Fibroblast of skin of abdomen (primary cell): ENCODE measurements around the gene CCR1. TPM values are rescaled to one million over a fixed set of nuclear protein-coding genes. Genes with fewer than 3 reads are reported as not detected.

ENCODE experiments used
- DNase-seq: peaks from one replicate; pipeline ENCODE4 v3.0.0-alpha.2; 2013
- polyA plus RNA-seq, 2 experiments: library from polyadenylated mRNA; unstranded; fragments of 120-200 nt; gene quantifications; one replicate each; pipeline ENCODE4 v1.2.1, GENCODE V29; 2013; ENCODE audit not compliant: insufficient read length in 2 of 2

Gene CCR1
- polyA plus RNA-seq (2013, experiment 1 of 2; ENCODE audit: insufficient read length), result not detected
- polyA plus RNA-seq (2013, experiment 2 of 2; ENCODE audit: insufficient read length), result not detected

- no peak for DNase-seq
These were observed at the start of gene CCR1 for GRCh38 chr3:46208167-46208704. TSS of gene CCR1 (minus strand) at chr3:46208313. CDS start at chr3:46204313, 4,000 bp downstream.

DNA sequence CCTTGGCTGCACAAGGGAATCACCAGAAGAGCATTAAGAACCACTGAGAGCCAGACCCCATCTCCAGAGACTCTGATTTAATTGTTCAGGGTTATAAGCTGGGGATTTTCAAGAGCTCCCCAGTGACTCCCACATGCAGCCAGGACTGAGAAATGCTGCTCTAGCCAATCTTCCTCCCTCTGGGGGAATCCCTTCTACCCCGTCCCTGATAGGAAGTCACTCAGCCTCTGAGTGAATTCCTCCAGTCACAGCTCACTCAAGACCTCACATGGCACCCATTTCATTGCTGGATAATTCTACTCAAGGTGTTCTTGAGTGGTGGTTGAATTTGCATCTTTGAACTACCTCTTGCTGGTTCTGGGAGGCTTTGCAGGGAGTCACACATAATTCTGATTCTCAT lies 44.9 kb upstream of the CCR1 start:
- DNase-seq, result no peak

DNA sequence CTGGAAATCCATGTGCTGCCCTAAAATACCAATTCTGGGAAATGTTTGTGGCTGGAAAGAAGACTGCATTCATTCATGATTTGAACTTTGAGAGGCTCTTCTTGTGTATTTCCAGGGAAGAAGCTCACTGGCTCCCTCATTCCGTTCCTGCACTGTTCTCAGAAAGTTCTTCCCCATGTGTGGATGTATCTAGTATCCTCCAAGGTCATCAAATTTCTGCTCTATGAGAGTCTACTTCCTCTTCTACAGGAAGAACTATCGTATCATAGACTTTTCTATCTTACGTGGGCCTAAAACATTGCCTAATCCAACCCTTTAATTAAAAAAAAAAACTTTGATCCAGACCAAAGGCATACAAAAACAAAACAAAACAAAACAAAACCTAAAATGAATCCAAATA lies 37.0 kb upstream of the CCR1 start:
- no peak for DNase-seq

GRCh38 chr3:46243560-46243959 lies 35.4 kb upstream of the CCR1 start:
- DNase-seq, result no peak

- DNase-seq, result no peak
These were observed 34.0 kb upstream of the CCR1 start, which contains the start of gene CCR3 for GRCh38 chr3:46242120-46242519. TSS of gene CCR3 (plus strand) at chr3:46242460. CDS start at chr3:46265159, 22,699 bp downstream.

DNA sequence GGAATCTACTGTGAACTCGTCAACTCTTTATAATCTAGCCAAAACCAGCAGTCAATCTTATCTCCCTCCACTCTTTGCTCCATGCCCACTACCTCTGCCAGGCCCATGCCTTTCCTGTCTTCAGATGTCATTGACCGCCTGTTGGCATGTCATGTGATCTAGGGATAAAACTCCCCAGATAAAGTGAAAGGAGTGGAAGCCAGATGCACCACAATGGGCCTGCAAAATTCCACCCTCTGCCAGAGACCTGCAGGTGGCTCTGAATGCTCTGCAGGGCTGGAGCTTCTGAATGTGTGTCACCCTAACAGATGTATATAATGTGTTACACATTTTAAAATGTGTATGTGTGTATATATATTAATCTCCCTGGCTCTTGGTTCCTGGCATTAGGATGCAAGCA lies 31.8 kb upstream of the CCR1 start:
- no peak for DNase-seq

GRCh38 chr3:46239301-46239938 lies 31.3 kb upstream of the CCR1 start:
- no peak for DNase-seq

GRCh38 chr3:46238386-46238785 lies 30.3 kb upstream of the CCR1 start:
- no peak for DNase-seq

DNA sequence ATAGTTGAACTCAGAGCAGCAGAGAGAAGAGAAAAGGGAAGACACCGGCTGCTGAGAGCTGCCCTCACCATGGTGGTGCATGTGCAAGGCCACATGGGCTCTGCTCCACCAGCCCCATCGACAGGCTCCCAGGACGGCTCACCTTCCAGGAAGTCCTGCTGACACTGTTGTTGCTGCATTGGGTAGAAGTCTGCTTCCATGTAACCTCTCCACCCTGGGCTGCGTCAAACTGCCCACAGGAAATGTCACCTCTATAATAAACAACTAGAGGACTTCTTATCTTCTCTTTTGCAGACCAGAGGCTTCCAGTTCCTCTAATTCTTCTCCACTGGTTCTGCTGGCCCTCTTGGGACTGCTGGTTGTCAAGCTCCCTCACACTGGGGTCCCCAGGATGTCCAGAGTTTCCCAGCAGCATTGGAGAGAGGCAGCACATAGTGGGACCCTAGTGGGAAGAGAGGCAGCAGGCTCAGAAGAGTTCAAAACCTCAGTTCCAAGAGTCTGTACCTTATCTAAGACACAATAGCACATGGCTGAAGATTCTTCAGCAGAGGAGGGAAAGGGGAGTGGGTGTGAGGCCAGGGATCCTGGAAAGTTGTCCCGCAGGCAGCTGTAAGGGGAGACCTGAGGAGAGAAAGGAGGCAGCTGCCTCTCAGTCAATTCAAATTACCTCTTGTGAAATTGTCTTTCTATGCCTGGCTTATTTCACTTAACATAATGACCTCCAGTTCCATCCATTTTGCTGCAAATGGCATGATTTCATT lies 28.4 kb upstream of the CCR1 start:
- DNase-seq, result no peak

- no peak for DNase-seq
These were observed 27.3 kb upstream of the CCR1 start for GRCh38 chr3:46235425-46235824.

DNA sequence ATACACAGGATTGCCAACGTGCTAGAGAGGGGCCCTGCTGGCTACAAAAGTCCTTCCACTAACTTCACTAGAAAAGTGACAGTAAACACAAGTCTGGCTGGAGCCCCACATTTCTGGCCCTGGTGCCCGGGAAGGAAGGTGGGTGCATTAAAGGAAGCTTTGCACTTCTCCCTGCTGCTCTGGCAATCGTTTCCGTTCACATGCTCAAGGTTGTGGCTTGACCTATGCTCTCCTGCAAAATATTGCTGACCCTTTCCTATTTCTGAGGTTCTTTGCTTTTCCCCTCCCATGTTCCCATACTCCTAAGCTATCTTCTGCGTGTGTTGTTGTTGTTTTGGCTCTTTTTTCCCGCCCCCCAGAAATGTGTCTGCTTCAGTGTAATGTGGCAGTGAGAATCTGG lies 25.1 kb upstream of the CCR1 start:
- DNase-seq, result no peak

DNA sequence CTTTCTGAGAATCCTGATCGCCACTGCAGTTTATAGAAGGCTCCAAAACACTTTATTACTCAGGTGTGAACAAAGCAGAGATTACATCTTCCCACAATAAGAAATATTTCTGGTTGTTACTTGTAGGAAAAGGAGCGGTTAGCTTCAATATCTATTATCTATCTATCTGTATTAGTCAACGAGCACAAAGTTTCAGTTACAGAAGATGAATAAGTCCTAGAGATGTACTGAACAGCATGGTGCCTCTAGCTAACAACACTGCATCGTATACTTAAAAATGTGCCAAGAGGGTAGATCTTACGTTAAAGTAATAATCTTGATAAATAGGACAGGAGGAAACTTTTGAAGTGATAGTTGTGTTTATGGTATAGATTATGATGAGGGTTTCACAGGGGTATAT lies 23.2 kb upstream of the CCR1 start:
- DNase-seq, result no peak

DNA sequence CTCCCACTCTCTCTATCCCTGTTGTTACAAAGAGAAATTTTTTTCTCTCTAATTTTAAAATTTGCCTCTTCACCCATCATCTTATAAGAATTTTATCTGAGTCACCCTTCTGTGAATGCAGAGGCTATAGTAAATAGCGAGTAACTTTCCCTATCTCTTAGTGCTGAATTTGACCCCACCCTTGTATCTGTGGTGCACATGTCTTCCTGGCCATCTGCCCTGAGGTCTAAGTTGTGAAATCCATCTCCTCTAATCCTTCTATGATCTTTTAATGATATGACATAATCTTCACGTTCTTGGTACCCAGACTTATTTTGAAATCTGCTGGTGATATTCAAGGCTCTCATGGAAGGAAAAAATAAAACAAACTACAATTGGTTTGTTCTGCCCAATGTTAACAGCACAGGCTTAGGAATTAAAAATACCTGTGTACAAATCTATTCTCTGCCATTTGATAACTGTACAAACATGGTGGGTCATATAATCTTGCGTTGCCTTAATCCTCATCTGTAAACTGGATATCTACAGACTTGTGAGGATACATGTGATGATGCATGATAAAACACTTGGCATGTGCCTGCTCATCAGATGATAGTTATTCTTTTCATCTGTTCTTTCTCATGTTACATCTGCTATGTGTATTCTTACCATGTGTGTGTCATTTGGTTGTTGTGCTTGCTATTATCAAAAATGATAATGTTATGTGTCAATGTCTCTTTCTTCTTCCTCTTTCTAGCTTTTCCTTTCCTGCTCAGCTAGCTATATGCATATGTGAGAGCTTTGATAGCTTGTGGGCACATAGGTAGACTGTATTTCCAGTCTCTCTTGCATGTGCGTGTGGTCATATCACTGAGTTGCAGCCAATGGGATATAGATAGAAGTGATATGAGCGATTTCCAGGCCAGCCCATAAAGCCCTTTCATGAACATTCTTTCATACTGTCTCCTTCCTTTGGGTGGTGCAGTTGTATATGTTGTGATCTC lies 20.4 kb upstream of the CCR1 start:
- peak; percentile 41 for DNase-seq

DNA sequence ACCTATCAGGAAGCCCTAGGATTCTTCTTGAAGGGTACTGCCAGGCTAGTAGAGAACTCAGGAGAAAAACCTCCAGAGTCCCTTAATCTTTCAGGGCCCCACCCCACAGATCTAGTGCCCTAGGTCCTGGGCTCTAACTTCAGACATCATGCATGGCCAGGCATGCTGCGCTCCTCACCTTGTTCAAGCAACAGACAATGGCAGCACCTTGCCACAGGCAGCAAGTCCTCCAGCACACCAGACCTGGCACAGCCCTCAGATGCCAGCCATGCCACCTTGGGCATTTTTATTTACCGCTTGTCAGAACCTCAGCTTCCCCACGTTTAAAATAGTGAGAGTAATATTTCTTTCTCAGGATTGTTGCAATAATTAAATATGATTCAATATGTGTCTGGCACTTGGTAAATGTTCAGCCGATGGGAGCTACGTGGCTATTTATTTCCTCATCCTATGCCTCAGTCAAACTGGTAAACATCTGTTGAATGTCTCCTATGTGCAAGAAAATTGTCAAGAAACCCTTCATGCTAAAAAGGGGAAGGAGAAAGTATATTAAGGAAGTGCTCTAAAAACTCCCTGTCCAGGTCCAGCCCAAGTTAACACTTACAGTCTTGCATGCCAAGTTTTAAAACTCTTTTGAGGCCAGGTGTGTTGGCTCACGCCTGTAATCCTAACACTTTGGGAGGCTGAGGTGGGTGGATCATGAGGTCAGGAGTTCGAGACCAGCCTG lies 14.5 kb upstream of the CCR1 start:
- no peak for DNase-seq

- no peak for DNase-seq
These were observed 13.8 kb upstream of the CCR1 start for GRCh38 chr3:46221938-46222337.

DNA sequence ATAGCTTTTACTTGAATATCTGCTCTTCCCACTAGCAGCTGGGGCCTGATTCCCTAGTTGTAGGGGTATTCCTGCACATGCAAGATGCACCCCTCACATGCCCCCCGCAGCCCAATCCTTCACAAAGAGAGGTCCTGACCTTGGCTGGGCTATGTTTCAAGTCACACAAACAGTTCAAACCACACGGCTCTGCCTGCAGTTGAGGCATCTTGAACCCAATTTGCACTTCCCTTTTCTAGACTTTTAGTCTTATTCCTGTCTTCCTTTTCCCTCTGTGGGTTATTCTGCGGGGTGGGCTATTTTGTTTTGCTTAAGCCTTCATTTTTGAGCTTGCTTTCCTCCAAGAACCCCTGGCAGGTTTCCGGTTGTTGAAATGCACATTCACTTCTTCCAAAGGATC lies 13.3 kb upstream of the CCR1 start:
- DNase-seq, result no peak

DNA sequence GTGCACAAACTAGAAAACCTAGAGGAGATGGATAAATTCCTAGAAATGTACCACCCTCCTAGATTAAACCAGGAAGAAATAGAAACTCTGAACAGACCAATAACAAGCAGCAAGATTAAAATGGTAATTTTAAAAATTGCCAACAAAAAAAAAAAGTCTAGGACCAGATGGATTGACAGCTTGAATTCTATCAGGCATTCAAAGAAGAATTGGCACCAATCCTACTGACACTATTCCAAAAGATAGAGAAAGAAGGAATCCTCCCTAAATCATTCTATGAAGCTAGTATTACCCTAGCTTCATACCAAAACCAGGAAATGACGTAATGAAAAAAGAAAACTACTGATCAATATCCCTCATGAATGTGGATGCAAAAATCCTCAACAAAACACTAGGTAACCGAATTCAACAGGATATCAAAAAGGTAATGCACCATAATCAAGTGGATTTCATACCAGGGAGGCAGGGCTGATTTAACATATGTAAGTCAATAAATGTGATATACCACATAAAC lies 10.1 kb upstream of the CCR1 start:
- no peak for DNase-seq

GRCh38 chr3:46215810-46216414 lies 7.8 kb upstream of the CCR1 start:
- DNase-seq, result peak; percentile 27

GRCh38 chr3:46214751-46215352 lies 6.7 kb upstream of the CCR1 start:
- DNase-seq, result no peak

DNA sequence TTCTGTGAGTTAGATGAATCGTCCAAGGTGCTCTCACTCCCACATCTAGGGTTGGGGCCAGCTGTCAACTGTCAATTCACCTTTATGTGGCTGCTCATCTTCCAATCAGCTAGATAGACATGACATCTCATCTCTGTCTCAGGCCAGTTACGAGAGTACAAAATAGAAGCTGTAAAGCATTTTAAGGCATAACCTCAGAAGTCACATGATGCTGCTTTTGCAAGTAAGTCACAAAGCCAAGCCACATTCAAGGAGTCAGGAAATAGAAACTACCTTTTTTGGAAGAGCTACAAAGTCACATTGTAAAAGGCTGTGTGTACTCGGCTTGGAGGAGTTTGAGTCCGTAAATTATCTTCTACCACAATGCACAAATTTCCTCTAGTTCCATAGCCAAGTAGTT lies 5.1 kb upstream of the CCR1 start:
- no peak for DNase-seq

DNA sequence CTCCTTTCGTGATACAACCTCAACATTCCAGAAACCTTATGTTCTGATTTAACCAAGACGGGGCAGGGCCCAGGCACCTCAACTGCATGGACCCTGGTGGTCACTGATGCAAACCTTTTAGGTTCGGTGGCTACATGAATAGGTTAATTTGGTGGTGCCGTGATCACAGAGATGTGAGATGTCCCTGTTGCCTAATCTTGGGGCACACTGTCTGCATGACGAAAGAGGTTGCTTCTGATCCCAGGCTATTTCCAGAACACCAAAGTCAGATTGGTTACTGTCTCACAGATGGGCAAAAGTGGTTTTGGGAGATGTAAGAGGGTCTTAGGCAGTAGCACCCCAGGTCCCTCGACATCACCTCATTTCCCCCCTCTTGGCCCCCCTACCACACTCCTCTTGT lies 4.0 kb upstream of the CCR1 start:
- no peak for DNase-seq
